ENCODE results near the gene CEP44. TPM values are rescaled to one million over a fixed set of nuclear protein-coding genes. Genes with fewer than 3 reads are reported as not detected.

Gene CEP44
- total and polyA plus RNA-seq, 10 of the 15 experiments (the other 5 are each of a cell fraction or from before 2014, with no cell fraction given) = 7.6 to 19.8 (median 14.2) TPM

DNA sequence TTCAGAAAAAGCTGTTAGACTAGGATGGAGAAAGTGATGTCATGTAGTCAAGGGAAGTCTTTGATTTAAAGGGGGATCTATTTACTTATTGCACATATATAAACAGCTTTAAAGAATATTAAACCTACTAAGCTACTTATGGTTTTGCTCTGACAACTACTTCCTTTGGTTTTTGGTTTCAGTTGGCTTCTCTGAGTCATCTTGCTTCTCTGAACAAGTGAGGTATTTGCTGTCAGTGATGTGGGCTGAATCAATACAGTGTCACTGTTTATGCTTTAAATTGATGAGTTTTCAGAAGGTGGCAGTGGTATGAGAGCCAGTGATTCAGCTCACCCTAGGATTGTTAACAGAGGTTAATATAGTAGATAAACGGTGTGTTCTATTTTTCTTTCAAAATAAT is 75.1 kb downstream of the CEP44 start (continued):
- TF ChIP-seq RELB (IDR thresholded peaks at IDR 0.05; ENCODE audit: low read depth) = no peak
- TF ChIP-seq, protein P1, sequence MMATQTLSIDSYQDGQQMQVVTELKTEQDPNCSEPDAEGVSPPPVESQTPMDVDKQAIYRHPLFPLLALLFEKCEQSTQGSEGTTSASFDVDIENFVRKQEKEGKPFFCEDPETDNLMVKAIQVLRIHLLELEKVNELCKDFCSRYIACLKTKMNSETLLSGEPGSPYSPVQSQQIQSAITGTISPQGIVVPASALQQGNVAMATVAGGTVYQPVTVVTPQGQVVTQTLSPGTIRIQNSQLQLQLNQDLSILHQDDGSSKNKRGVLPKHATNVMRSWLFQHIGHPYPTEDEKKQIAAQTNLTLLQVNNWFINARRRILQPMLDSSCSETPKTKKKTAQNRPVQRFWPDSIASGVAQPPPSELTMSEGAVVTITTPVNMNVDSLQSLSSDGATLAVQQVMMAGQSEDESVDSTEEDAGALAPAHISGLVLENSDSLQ (IDR thresholded peaks at IDR 0.05) = peak; percentile 73
- TF ChIP-seq ELK1 (IDR thresholded peaks at IDR 0.05; ENCODE audit: low read depth, low read length) = no peak
- TF ChIP-seq E2F8 (IDR thresholded peaks at IDR 0.05; ENCODE audit: low read depth, partially characterized antibody) = no peak
- TF ChIP-seq KAT2A (conservative IDR thresholded peaks at IDR 0.05; ENCODE audit: control insufficient read depth, low read depth, low read length) = no peak
- peak; percentile 74 for TF ChIP-seq CREB1 (IDR thresholded peaks at IDR 0.05; ENCODE audit: low read depth)
- TF ChIP-seq TCF3 (IDR thresholded peaks at IDR 0.05; ENCODE audit: borderline replicate concordance, insufficient read depth, low read depth, low read length) = no peak
- no peak for TF ChIP-seq CBX5 (IDR thresholded peaks at IDR 0.05; ENCODE audit: low read depth)
- no peak for TF ChIP-seq GABPA (IDR thresholded peaks at IDR 0.05; ENCODE audit: low read depth)
- no peak for TF ChIP-seq CUX1 (IDR thresholded peaks at IDR 0.05; ENCODE audit: insufficient replicate concordance, low read depth, low read length)
- 0 out of 2 replicates have a peak, but pooled peaks have one; percentile 66 for TF ChIP-seq TCF7 (IDR thresholded peaks at IDR 0.05; ENCODE audit: borderline replicate concordance)
- no peak for TF ChIP-seq NR2C2 (IDR thresholded peaks at IDR 0.05; ENCODE audit: borderline replicate concordance, control insufficient read depth, insufficient read length, low read depth)
- no peak for TF ChIP-seq GATAD2B (conservative IDR thresholded peaks at IDR 0.05; ENCODE audit: low read depth)
- no peak for TF ChIP-seq CHD1 (IDR thresholded peaks at IDR 0.05; ENCODE audit: low read depth, low read length)
- no peak for TF ChIP-seq HDAC6 (IDR thresholded peaks at IDR 0.05; ENCODE audit: unreplicated experiment)
- no peak for TF ChIP-seq SIN3A (IDR thresholded peaks at IDR 0.05; ENCODE audit: low read depth, low read length)
- TF ChIP-seq PBX3 (IDR thresholded peaks at IDR 0.05; ENCODE audit: insufficient replicate concordance, low read depth, low read length) = peak; percentile 16
